LNCAP (cell line): ENCODE data around the gene SCN4A.

Source experiments
- TF ChIP-seq, protein P1 (sequence below): fragments of 450-650 bp; IDR thresholded peaks from 2 replicates; pipeline ENCODE4 v1.5.1; 2017; ENCODE audit warnings: mild to moderate bottlenecking

Gene SCN4A

DNA sequence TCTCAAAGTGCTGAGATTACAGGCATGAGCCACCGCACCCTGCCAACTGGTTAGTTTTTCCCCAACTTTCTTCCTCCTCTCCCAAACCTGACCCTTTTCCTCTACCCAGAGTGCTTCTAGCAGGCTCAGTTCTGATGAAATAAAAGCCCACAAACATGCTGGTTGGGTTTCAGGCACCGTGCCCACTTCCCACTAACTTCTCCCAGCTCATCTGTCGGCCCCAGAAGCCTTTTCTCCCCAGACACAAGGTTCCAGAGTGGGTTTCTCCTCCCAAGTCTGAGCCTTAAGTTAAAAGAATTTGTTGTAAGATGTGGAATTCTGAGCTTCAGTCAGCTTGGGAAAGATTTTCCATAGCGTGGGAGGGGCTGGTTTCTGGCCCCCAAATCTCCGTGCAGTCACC is 11.5 kb upstream of the SCN4A start:
- TF ChIP-seq, protein P1, sequence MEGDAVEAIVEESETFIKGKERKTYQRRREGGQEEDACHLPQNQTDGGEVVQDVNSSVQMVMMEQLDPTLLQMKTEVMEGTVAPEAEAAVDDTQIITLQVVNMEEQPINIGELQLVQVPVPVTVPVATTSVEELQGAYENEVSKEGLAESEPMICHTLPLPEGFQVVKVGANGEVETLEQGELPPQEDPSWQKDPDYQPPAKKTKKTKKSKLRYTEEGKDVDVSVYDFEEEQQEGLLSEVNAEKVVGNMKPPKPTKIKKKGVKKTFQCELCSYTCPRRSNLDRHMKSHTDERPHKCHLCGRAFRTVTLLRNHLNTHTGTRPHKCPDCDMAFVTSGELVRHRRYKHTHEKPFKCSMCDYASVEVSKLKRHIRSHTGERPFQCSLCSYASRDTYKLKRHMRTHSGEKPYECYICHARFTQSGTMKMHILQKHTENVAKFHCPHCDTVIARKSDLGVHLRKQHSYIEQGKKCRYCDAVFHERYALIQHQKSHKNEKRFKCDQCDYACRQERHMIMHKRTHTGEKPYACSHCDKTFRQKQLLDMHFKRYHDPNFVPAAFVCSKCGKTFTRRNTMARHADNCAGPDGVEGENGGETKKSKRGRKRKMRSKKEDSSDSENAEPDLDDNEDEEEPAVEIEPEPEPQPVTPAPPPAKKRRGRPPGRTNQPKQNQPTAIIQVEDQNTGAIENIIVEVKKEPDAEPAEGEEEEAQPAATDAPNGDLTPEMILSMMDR: no peak

- TF ChIP-seq, protein P1: no peak
These were observed 10.6 kb upstream of the SCN4A start for GRCh38 chr17:63983320-63983719.

GRCh38 chr17:63978272-63979200 is 5.8 kb upstream of the SCN4A start:
- TF ChIP-seq, protein P1: no peak

DNA sequence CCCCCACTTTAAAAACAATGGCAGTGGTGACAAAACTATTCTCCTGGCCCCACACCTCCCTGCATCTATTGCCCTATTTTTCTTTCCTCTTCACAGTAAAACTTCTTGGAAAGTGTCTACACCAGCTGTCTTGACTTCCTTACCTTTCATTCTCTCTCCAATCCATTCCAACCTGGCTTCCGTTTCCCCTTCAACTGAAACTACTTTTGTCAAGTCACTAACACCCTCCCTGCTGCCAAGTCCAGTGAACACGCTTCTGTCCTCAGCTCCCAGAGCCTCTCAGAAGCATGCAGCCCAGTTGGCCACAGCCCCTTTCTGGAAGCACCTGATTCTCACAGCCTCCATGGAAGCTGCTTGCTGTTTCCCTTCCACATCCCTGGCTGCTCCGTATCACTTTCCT is 4.0 kb upstream of the SCN4A start:
- TF ChIP-seq, protein P1: no peak

- TF ChIP-seq, protein P1: no peak
These were observed 2.9 kb upstream of the SCN4A start for GRCh38 chr17:63975541-63976092.

GRCh38 chr17:63974594-63975192 is 2.0 kb upstream of the SCN4A start:
- TF ChIP-seq, protein P1: no peak

DNA sequence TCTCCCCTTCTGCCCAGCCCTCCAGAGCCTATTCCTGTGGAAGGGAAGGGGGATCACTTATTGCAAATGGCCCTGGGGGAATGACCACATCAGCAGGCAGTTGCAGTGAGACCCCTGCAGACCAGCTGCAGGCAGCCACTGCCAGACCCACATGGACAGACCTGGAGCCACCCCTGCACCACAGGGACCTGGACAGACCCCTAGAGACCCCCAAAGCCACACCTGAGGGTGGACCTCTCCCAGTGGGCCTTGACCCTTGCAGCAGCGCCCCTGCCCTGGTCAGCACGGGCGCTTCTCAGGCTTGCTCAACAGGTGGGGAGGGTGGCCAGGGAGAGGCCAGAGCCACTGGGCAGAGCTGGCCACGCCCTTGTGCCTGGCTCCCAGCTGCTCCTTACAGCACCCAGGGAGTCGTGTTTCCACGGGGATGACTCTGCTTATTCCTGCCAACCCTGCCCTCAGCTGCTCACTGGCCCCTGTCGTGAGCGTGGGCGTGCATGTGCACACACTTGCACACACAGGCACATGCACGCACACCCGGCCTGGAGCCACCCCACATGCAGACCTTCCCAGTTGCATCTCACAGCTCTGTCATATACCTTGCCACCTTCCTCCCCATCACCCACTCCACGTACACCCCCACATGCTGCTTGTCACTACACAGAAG is 1.3 kb upstream of the SCN4A start:
- TF ChIP-seq, protein P1: no peak
